Tibial nerve (tissue), 4 donors: ENCODE data around the gene SYT7. TPM values are rescaled to one million over a fixed set of nuclear protein-coding genes. Genes with fewer than 3 reads are reported as not detected.

Experiments
- DNase-seq, 2 donors: peaks; one replicate each; pipeline ENCODE4 v3.0.0-alpha.2; 2019; ENCODE audit warnings: low spot score in 2 of 2
- H3K27ac ChIP-seq, 4 donors: fragments of 200-600 bp; sonication (generic) in 3 of 4; one replicate each; pipeline ENCODE4 v1.5.1; 2017 to 2019; ENCODE audit warnings: mild to moderate bottlenecking in 1 of 4
- H3K27me3 ChIP-seq, 2 donors: fragments of 200-600 bp; sonication (generic) in 1 of 2; one replicate each; pipeline versions ENCODE4 v1.5.1 to v1.6.0; 2017 to 2019
- H3K36me3 ChIP-seq, 3 donors: fragments of 200-600 bp; sonication (generic); one replicate each; pipeline ENCODE4 v1.5.1; 2018 to 2019
- H3K4me1 ChIP-seq, 4 donors: fragments of 200-600 bp; sonication (generic) in 3 of 4; one replicate each; pipeline ENCODE4 v1.5.1; 2017 to 2019
- H3K4me3 ChIP-seq, 4 donors: fragments of 200-600 bp; sonication (generic) in 3 of 4; one replicate each; pipeline ENCODE4 v1.5.1; 2017 to 2019; ENCODE audit warnings: mild to moderate bottlenecking in 1 of 4, moderate library complexity in 1 of 4
- H3K9me3 ChIP-seq, 4 donors: fragments of 200-600 bp; sonication (generic) in 3 of 4; one replicate each; pipeline ENCODE4 v1.5.1; 2017 to 2019
- EP300 ChIP-seq, 2 donors: sonication (generic); formaldehyde crosslinking; IDR thresholded peaks; one replicate each; pipeline ENCODE4 v1.6.1; 2017; ENCODE audit warnings: antibody characterized with exemption in 2 of 2, mild to moderate bottlenecking in 1 of 2
- POLR2A ChIP-seq, 2 donors: fragments of 450-650 bp; IDR thresholded peaks; one replicate each; pipeline ENCODE4 v1.6.1; 2017; ENCODE audit warnings: antibody characterized with exemption in 2 of 2, mild to moderate bottlenecking in 2 of 2, moderate library complexity in 2 of 2
- WGBS, 2 donors: methylation state at CpG; one replicate each; pipeline ENCODE4 v1.1.5; 2018; 5-methylcytosine and 5-hydroxymethylcytosine counted together
- total RNA-seq, 4 donors: library from RNA; depleted of rRNA; stranded (reverse); fragments of >200 nt; gene quantifications; one replicate each; pipeline ENCODE4 v1.1.0, GENCODE V29; 2016
- TF ChIP-seq, protein P1 (sequence below), 5 experiments: fragments of 200-600 bp in 3 of 5; fragments of 450-650 bp in 2 of 5; sonication (generic) in 3 of 5; IDR thresholded peaks; one replicate each; pipeline ENCODE4 v1.5.1; 2016 to 2019; ENCODE audit warnings: antibody characterized with exemption in 5 of 5, mild to moderate bottlenecking in 3 of 5, moderate library complexity in 2 of 5

The SYT7 gene
- total RNA-seq, 4 donors from 2014 or later = 1.2 to 2.5 (median 1.8) TPM

DNA sequence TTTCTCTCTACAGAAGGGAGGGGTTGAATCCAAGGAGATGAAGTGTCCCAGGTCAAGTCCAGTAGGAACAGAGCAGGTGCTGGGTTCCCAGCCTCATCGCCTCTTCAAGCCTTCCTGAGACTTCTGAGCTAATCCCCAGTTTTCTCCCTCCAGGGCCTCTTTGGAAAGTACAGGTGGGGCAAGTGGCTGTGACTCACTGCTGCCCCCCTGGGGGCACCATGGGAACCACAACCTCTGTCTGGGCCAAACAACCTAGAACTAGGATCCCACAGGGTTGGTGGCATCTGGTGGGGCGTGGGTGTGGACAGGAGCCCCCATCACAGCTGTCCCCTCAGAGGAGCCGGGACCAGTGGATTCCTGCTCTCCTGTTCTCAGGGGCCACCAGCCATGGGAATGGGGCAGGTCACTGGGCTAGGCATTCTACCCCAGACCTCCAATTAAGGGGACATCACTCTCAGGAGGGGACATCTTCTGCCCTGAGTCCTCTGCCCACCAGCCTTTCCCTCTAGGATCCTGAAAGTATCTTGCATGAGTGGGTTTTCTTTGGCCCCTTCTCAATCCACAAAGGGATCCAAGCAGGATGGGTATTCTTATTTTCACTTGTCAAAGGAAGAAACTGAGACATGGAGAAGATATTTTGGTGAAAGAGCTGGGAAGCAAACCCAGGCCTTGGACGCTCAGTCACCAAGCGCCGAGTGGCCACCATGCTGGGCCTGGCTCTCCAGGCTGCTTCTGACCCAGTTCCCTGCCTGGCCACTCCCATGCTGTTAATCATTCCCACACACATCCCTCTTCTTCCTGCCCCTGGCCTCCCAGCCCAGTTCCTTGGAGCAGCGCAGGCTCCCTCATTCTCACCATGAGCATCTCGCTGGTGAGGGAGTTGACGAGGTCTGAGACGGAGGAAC lies 48.5 kb downstream of the SYT7 start:
- TF ChIP-seq, protein P1, sequence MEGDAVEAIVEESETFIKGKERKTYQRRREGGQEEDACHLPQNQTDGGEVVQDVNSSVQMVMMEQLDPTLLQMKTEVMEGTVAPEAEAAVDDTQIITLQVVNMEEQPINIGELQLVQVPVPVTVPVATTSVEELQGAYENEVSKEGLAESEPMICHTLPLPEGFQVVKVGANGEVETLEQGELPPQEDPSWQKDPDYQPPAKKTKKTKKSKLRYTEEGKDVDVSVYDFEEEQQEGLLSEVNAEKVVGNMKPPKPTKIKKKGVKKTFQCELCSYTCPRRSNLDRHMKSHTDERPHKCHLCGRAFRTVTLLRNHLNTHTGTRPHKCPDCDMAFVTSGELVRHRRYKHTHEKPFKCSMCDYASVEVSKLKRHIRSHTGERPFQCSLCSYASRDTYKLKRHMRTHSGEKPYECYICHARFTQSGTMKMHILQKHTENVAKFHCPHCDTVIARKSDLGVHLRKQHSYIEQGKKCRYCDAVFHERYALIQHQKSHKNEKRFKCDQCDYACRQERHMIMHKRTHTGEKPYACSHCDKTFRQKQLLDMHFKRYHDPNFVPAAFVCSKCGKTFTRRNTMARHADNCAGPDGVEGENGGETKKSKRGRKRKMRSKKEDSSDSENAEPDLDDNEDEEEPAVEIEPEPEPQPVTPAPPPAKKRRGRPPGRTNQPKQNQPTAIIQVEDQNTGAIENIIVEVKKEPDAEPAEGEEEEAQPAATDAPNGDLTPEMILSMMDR (IDR thresholded peaks at IDR 0.05) = peak; percentile 48 to 73 (median 67)
- no peak for TF ChIP-seq EP300 (IDR thresholded peaks at IDR 0.05)
- TF ChIP-seq POLR2A (IDR thresholded peaks at IDR 0.05) = no peak
- Histone ChIP-seq H3K4me3 (no peak overlapping the region), H3K4me1 (no peaks in the 10 kb centered on the region), H3K36me3 (no peaks in the 10 kb centered on the region), H3K27ac (no peak overlapping the region), H3K27me3 (peaks cover 0 to 17% of the 10 kb centered on the region in 2 donors), H3K9me3 (no peaks in the 10 kb centered on the region)
- DNase-seq = peak in 1 of 2 donors; percentile 12
- WGBS, 2 donors = 64 to 73% methylated on average over 9 to 10 of the region's 10 CpGs

DNA sequence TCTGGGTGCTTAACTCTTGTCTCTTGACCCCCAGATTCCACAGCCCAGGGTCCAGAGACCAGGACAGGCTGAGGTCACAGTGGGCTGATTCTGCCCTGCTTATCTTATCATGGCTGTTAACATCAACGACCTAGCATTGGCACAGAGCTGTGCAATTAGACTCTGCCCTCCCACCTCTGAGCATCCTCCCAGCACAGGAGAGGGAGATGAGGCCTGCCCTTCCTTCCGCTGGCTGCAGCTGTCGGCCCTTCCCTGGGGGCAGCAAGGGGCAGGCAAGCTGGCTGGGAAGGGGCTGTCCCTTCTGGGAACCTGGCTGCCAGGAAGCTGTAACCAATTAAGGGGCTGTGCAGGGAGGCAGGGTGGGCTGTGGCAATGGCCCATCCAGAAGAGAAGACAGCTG lies 49.8 kb downstream of the SYT7 start:
- Histone ChIP-seq H3K36me3 (no peaks in the 10 kb centered on the region), H3K9me3 (no peaks in the 10 kb centered on the region), H3K27ac (no peak overlapping the region), H3K4me3 (no peak overlapping the region), H3K27me3 (peaks cover 0 to 20% of the 10 kb centered on the region in 2 donors), H3K4me1 (no peaks in the 10 kb centered on the region)
- no peak for DNase-seq
- TF ChIP-seq, protein P1 (IDR thresholded peaks at IDR 0.05) = no peak
- TF ChIP-seq POLR2A (IDR thresholded peaks at IDR 0.05) (no peak), EP300 (IDR thresholded peaks at IDR 0.05) (no peak)
- 45 to 48% methylated on average over 3 of the region's 3 CpGs for WGBS, 2 donors

DNA sequence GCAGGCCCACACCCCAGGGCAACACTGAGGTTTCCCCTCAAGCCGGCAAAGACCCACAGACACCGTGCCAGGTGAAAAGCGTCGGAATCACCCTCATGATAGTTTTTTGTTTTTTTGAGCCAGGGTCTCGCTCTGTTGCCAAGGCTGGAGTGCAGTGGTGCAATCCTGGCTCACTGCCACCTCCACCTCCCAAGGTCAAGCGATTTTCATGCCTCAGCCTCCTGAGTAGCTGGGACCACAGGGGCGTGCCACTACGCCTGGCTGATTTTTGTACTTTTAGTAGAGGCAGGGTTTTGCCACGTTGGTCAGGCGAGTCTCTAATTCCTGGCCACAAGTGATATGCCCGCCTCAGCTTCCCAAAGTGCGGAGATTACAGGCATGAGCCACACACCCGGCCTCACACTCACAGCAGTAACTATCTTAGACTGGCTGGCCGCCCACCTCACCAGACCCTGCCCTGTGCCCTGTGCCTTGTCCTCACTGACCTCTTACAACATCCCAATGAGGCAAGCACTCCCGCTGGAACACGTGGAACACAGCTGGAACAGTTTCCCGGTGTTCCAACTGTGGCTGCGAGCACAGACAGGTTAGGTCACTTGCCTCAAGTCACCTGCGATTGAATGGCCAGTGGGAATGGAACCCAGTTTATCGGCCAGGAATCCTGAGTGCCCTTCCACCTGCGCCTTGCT lies 51.2 kb downstream of the SYT7 start:
- peak; percentile 31 to 49 for DNase-seq
- Histone ChIP-seq H3K36me3 (no peaks in the 10 kb centered on the region), H3K27ac (no peak overlapping the region), H3K4me1 (no peaks in the 10 kb centered on the region), H3K9me3 (no peaks in the 10 kb centered on the region), H3K4me3 (no peak overlapping the region), H3K27me3 (peaks cover 0 to 26% of the 10 kb centered on the region in 2 donors)
- 77 to 86% methylated on average over 18 to 21 of the region's 21 CpGs for WGBS, 2 donors
- TF ChIP-seq EP300 (IDR thresholded peaks at IDR 0.05) = peak in 1 of 2 donors; percentile 63
- TF ChIP-seq POLR2A (IDR thresholded peaks at IDR 0.05) = no peak

DNA sequence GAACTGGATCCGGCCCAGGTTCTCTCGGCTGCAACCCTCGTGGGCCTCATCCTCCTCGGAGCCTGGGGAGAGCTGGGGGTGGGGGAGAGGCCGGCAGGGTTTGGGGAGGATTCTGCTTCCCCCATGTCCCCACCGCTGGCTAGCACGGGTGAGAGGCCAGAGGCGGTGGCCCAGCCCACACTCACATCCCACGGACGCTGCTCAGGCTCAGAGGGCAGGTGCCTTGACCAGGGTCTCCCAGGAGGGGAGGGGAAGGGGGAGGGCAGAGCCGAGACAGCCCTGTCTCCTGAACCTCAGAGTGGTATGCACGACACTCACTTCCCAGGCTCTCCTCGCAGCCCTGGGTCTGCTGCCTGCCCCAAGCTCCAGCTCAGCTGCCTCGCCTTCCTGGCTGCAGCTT lies 52.8 kb downstream of the SYT7 start:
- H3K9me3 ChIP-seq = no peaks in the 10 kb centered on the region
- H3K27ac ChIP-seq = no peak overlapping the region
- no peaks in the 10 kb centered on the region for H3K36me3 ChIP-seq
- no peaks in the 10 kb centered on the region for H3K4me1 ChIP-seq
- H3K27me3 ChIP-seq = peaks cover 0 to 31% of the 10 kb centered on the region in 2 donors
- WGBS, 2 donors = 45 to 52% methylated on average over 12 to 13 of the region's 14 CpGs
- TF ChIP-seq, protein P1 (IDR thresholded peaks at IDR 0.05) = no peak
- TF ChIP-seq POLR2A (IDR thresholded peaks at IDR 0.05) = no peak
- H3K4me3 ChIP-seq = no peak overlapping the region
- no peak for DNase-seq

DNA sequence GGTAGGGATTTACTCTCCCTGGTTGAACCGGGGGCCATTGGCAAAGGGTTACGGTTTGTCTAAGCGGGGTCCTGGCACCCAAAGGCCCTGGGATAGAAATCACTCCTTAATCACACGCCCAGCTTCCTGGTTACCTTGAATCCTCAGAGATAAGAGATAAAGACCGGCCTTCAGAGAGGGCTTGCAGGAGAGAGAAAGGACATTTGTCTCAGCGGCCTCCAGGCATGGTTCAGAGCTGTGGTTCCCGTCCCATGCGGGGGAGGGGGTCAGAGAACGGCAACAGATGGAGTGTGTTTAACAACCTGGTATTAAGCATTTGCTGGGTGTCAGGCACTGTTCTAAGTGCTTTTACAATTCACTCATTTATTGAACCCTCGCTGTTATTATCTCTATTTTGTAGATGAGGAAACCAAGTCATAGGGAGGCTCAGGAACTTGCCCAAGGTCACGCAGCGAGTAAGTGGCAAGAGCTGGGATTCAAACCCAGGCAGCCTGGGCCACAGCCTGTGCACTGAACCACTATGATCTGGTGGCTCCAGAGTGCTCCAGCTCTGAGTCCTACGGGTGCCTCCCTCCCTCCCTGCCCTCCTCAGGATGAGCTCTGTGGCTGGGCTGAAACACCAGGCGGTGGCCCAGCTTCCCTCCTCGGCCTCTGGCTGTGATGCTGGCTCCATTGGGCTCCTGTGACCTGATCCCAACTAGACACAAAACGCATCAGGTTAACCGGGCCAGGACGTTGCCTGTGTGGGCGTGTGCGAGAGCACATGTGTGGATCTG lies 53.7 kb downstream of the SYT7 start:
- Histone ChIP-seq H3K27me3 (peaks cover 0 to 31% of the 10 kb centered on the region in 2 donors), H3K4me1 (no peaks in the 10 kb centered on the region), H3K27ac (no peak overlapping the region), H3K4me3 (no peak overlapping the region), H3K9me3 (no peaks in the 10 kb centered on the region), H3K36me3 (no peaks in the 10 kb centered on the region)
- WGBS, 2 donors = 72 to 73% methylated on average over 18 to 20 of the region's 20 CpGs
- DNase-seq = no peak
- TF ChIP-seq EP300 (IDR thresholded peaks at IDR 0.05) (no peak), POLR2A (IDR thresholded peaks at IDR 0.05) (no peak)
- TF ChIP-seq, protein P1 (IDR thresholded peaks at IDR 0.05) = no peak
